Tibial nerve (tissue), 4 donors: ENCODE measurements around the gene ILF2. TPM values are rescaled to one million over a fixed set of nuclear protein-coding genes. Genes with fewer than 3 reads are reported as not detected.

Experiments used
- DNase-seq, 2 donors: peaks; one replicate each; pipeline ENCODE4 v3.0.0-alpha.2; 2019; ENCODE audit warnings: low spot score in 2 of 2
- H3K27ac ChIP-seq, 4 donors: fragments of 200-600 bp; sonication (generic) in 3 of 4; one replicate each; pipeline ENCODE4 v1.5.1; 2017 to 2019; ENCODE audit warnings: mild to moderate bottlenecking in 1 of 4
- H3K27me3 ChIP-seq, 2 donors: fragments of 200-600 bp; sonication (generic) in 1 of 2; one replicate each; pipeline versions ENCODE4 v1.5.1 to v1.6.0; 2017 to 2019
- H3K36me3 ChIP-seq, 3 donors: fragments of 200-600 bp; sonication (generic); one replicate each; pipeline ENCODE4 v1.5.1; 2018 to 2019
- H3K4me1 ChIP-seq, 4 donors: fragments of 200-600 bp; sonication (generic) in 3 of 4; one replicate each; pipeline ENCODE4 v1.5.1; 2017 to 2019
- H3K4me3 ChIP-seq, 4 donors: fragments of 200-600 bp; sonication (generic) in 3 of 4; one replicate each; pipeline ENCODE4 v1.5.1; 2017 to 2019; ENCODE audit warnings: mild to moderate bottlenecking in 1 of 4, moderate library complexity in 1 of 4
- H3K9me3 ChIP-seq, 4 donors: fragments of 200-600 bp; sonication (generic) in 3 of 4; one replicate each; pipeline ENCODE4 v1.5.1; 2017 to 2019
- EP300 ChIP-seq, 2 donors: sonication (generic); formaldehyde crosslinking; IDR thresholded peaks; one replicate each; pipeline ENCODE4 v1.6.1; 2017; ENCODE audit warnings: antibody characterized with exemption in 2 of 2, mild to moderate bottlenecking in 1 of 2
- POLR2A ChIP-seq, 2 donors: fragments of 450-650 bp; IDR thresholded peaks; one replicate each; pipeline ENCODE4 v1.6.1; 2017; ENCODE audit warnings: antibody characterized with exemption in 2 of 2, mild to moderate bottlenecking in 2 of 2, moderate library complexity in 2 of 2
- WGBS, 2 donors: methylation state at CpG; one replicate each; pipeline ENCODE4 v1.1.5; 2018; 5-methylcytosine and 5-hydroxymethylcytosine counted together
- total RNA-seq, 4 donors: library from RNA; depleted of rRNA; stranded (reverse); fragments of >200 nt; gene quantifications; one replicate each; pipeline ENCODE4 v1.1.0, GENCODE V29; 2016
- TF ChIP-seq, protein P1 (sequence below), 5 experiments: fragments of 200-600 bp in 3 of 5; fragments of 450-650 bp in 2 of 5; sonication (generic) in 3 of 5; IDR thresholded peaks; one replicate each; pipeline ENCODE4 v1.5.1; 2016 to 2019; ENCODE audit warnings: antibody characterized with exemption in 5 of 5, mild to moderate bottlenecking in 3 of 5, moderate library complexity in 2 of 5

Gene ILF2
- total RNA-seq, 4 donors from 2014 or later = 62.8 to 102 (median 76.7) TPM

GRCh38 chr1:153661111-153661708 lies 9.6 kb downstream of the ILF2 start:
- Histone ChIP-seq H3K4me3 (no peak overlapping the region), H3K27ac (no peak overlapping the region), H3K4me1 (peaks cover 0 to 17% (median 4%) of the 10 kb centered on the region in 4 donors), H3K36me3 (peaks cover 0 to 61% (median 25%) of the 10 kb centered on the region in 3 donors), H3K9me3 (no peaks in the 10 kb centered on the region), H3K27me3 (no peaks in the 10 kb centered on the region)
- no peak for DNase-seq
- TF ChIP-seq EP300 (IDR thresholded peaks at IDR 0.05) (no peak), POLR2A (IDR thresholded peaks at IDR 0.05) (no peak)
- TF ChIP-seq, protein P1, sequence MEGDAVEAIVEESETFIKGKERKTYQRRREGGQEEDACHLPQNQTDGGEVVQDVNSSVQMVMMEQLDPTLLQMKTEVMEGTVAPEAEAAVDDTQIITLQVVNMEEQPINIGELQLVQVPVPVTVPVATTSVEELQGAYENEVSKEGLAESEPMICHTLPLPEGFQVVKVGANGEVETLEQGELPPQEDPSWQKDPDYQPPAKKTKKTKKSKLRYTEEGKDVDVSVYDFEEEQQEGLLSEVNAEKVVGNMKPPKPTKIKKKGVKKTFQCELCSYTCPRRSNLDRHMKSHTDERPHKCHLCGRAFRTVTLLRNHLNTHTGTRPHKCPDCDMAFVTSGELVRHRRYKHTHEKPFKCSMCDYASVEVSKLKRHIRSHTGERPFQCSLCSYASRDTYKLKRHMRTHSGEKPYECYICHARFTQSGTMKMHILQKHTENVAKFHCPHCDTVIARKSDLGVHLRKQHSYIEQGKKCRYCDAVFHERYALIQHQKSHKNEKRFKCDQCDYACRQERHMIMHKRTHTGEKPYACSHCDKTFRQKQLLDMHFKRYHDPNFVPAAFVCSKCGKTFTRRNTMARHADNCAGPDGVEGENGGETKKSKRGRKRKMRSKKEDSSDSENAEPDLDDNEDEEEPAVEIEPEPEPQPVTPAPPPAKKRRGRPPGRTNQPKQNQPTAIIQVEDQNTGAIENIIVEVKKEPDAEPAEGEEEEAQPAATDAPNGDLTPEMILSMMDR (IDR thresholded peaks at IDR 0.05) = no peak
- WGBS, 2 donors = 57 to 62% methylated on average over 9 of the region's 9 CpGs

- peaks cover 0 to 17% (median 4%) of the 10 kb centered on the region in 4 donors for H3K4me1 ChIP-seq
- TF ChIP-seq POLR2A (IDR thresholded peaks at IDR 0.05) = no peak
- TF ChIP-seq EP300 (IDR thresholded peaks at IDR 0.05) = no peak
- TF ChIP-seq, protein P1 (IDR thresholded peaks at IDR 0.05) = no peak
- no peaks in the 10 kb centered on the region for H3K9me3 ChIP-seq
- DNase-seq = no peak
- H3K27ac ChIP-seq = peak overlapping the region in 3 of 4 donors; percentile 90 to 99 (median 93)
- H3K4me3 ChIP-seq = peak overlapping the region; percentile 46 to 79 (median 72)
- WGBS, 2 donors = 67 to 69% methylated on average over 9 of the region's 9 CpGs
- no peaks in the 10 kb centered on the region for H3K27me3 ChIP-seq
- peaks cover 0 to 46% (median 12%) of the 10 kb centered on the region in 3 donors for H3K36me3 ChIP-seq
These were observed 11.1 kb downstream of the ILF2 start for GRCh38 chr1:153659656-153660055.

GRCh38 chr1:153659175-153659534 lies 11.6 kb downstream of the ILF2 start:
- WGBS, 2 donors = 31 to 32% methylated on average over 8 of the region's 8 CpGs
- DNase-seq = no peak
- Histone ChIP-seq H3K9me3 (no peaks in the 10 kb centered on the region), H3K27me3 (no peaks in the 10 kb centered on the region), H3K4me3 (peak overlapping the region; percentile 46 to 79 (median 72)), H3K4me1 (peaks cover 0 to 17% (median 4%) of the 10 kb centered on the region in 4 donors), H3K27ac (peak overlapping the region; percentile 90 to 99 (median 92)), H3K36me3 (peaks cover 0 to 41% (median 7%) of the 10 kb centered on the region in 3 donors)
- TF ChIP-seq, protein P1 (IDR thresholded peaks at IDR 0.05) = no peak
- no peak for TF ChIP-seq POLR2A (IDR thresholded peaks at IDR 0.05)
- TF ChIP-seq EP300 (IDR thresholded peaks at IDR 0.05) = no peak

GRCh38 chr1:153658400-153659174 lies 12.2 kb downstream of the ILF2 start, which contains the start of gene SNAPIN:
SNAPIN (plus strand) TSS chr1:153658703; CDS start chr1:153658744, 41 bp downstream.
- no peaks in the 10 kb centered on the region for H3K9me3 ChIP-seq
- WGBS, 2 donors = 3% methylated on average over 45 to 50 of the region's 53 CpGs
- no peaks in the 10 kb centered on the region for H3K27me3 ChIP-seq
- peak within 1 kb of the TSS; percentile 46 to 79 (median 72) for H3K4me3 ChIP-seq
- TF ChIP-seq, protein P1 (IDR thresholded peaks at IDR 0.05) = peak in 4 of 5 experiments; percentile 18 to 58 (median 25)
- TF ChIP-seq POLR2A (IDR thresholded peaks at IDR 0.05) = peak in 1 of 2 donors; percentile 65
- peak; percentile 90 to 93 for TF ChIP-seq EP300 (IDR thresholded peaks at IDR 0.05)
- H3K27ac ChIP-seq = peak within 1 kb of the TSS; percentile 90 to 99 (median 92)
- DNase-seq = peak; percentile 82 to 88
- H3K36me3 ChIP-seq = peaks cover 0 to 35% (median 6%) of the 10 kb centered on the region in 3 donors
- peaks cover 0 to 17% (median 4%) of the 10 kb centered on the region in 4 donors for H3K4me1 ChIP-seq

DNA sequence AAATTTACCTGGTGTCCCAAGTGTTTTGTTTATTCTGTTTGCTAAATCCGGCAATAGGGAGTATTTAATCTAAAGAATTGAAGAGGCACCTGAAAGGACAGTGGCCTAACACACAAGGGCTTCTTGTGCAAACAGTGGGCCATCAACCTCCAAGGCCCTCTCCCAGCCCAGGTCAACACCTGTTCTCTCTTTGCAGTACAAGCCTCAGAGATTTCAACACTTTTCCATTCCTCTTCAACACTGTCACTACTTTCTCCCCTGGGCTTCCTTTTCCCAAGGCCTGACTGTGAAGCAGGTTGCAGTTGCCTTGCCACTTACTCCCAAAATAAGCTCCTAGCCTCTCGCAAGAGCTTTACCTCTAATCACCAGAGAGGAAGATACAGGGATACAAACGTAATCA lies 15.5 kb downstream of the ILF2 start:
- H3K4me3 ChIP-seq = no peak overlapping the region
- H3K4me1 ChIP-seq = peaks cover 0 to 17% (median 4%) of the 10 kb centered on the region in 4 donors
- H3K27ac ChIP-seq = no peak overlapping the region
- TF ChIP-seq POLR2A (IDR thresholded peaks at IDR 0.05) (no peak), EP300 (IDR thresholded peaks at IDR 0.05) (no peak)
- TF ChIP-seq, protein P1 (IDR thresholded peaks at IDR 0.05) = no peak
- no peaks in the 10 kb centered on the region for H3K9me3 ChIP-seq
- no peaks in the 10 kb centered on the region for H3K27me3 ChIP-seq
- WGBS, 2 donors = 77 to 83% methylated on average over 3 of the region's 3 CpGs
- H3K36me3 ChIP-seq = peaks cover 0 to 5% (median 0%) of the 10 kb centered on the region in 3 donors
- no peak for DNase-seq
